IPS-NIHi11 (cell line): Measurements from ENCODE around the gene SLC9A7.

Source experiments
- DNase-seq: peaks from one replicate; pipeline ENCODE4 v3.0.0; 2012; ENCODE audit warnings: mixed read lengths, low spot score

SLC9A7 gene

DNA sequence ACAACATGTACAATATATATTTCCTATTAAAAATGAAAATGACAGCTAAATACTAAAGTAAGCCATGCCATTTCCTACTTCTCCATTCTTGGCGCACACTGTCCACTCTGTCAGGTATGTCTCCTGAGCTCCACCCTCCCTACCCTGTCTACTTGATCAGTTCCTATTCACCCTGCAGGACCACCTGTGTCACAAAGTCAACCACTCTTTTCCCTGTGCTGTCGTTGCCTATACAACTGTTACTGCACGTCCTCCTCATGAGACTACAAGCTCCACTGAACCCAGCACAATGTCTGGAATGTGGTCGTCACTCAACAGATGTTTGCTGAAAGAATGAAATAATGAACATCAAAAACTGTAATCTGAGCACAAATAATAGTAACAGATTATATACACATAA is 54.9 kb downstream of the SLC9A7 start:
- DNase-seq = no peak

DNA sequence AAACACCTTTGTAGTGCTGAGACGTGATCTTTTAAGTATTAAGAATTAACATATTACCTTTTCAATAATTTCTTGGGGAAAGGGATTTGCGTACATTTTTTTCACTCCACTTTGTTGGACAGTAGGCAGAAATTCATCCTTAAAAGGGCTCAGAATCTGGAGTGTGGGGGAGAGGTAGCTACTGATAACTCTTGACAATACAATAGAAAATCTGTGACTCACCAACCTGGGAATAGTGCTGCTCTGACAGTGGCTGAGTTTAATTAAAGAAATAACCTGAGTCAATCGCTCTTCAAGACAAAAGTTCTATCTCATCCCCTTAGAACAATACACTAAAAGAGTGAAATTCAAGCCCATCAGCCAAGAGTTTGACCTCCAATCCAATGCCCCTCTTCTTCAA is 60.2 kb downstream of the SLC9A7 start:
- DNase-seq = no peak

DNA sequence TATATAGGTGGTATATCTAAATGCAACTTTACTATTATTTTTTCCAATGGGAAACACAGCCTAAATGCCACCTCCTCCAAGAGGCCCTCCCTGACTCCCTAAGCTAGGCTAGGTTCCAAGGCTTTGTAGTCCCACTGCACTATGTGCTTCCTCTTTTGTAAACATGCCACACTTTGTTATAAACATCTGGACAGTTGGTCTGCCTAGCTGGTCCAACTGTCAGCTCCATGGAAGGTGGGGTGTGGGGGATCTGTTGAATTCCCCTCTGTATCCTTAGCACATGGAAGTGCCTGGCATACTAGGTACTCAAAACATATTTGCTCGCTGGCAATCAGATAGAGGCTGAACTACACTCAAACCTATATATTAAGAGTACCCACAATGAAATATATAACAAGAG is 63.4 kb downstream of the SLC9A7 start:
- DNase-seq = no peak

DNA sequence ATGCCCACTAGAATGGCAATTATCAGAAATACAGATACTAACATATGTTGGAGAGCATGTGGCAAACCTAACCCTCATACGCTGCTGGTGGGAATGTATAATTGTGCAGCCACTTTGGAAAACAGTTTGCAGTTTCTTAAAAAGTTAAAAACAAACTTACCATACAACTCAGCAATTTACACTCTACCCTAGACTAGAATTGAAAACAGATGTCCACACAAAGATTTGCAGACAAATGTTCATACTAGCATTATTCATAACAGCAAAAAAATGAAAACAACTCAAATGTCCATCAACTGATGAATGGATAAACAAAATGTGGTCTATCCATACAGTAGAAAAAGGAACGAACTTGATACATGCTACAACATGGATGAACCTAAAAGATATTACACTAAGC is 64.4 kb downstream of the SLC9A7 start:
- no peak for DNase-seq

DNA sequence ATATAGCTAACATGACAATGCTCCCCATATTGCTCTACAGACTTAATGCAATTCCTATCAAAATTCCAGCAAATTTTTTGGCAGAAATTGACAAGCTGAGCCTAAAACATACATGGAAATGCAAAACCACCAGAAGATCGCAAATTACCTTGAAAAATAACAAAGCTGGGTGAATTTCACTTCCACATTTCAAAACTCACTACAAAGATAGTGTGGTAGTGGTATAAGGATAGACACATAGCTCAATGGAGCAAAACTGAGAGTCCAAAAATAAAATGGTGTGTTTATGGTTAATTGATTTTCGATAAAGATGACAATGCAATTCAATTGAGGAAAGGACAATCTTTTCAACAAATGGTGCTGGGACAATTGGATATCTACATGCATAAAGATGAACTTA is 65.8 kb downstream of the SLC9A7 start:
- DNase-seq = no peak

DNA sequence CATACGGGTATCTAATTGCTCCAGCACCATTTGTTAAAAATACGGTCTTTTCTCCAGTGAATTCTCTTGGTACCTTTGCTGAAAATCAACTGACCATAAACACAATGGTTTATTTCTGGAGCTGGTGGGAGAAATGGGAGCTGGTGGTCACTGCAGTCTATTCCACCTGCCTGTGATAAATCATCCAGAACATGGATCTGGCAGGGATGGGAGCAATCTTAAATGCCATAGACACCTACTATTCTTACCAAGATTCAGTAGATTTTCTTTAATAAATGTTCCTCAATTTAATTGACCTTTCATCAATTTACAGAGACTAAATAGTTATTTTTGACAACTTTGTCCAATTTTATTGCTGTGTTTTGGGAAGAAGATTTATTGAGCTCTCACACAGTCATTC is 68.1 kb downstream of the SLC9A7 start:
- no peak for DNase-seq

DNA sequence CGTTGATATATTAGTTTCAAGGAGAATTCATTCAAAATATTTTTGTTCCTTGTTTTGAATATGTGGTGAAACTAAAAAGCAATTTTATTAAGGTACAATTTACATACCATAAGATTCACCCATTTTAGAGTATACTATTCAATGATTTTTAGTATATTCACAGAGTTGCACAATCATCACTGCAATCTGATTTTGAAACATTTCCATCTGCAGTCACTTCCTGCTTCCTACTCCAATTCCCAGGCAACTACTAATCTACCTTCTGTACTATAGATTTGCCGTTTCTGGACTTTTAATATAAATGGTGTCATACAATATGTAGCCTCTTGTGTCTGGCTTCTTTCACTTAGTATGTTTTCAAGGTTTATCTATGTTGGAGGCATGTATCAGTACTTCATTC is 71.3 kb downstream of the SLC9A7 start:
- DNase-seq = no peak

DNA sequence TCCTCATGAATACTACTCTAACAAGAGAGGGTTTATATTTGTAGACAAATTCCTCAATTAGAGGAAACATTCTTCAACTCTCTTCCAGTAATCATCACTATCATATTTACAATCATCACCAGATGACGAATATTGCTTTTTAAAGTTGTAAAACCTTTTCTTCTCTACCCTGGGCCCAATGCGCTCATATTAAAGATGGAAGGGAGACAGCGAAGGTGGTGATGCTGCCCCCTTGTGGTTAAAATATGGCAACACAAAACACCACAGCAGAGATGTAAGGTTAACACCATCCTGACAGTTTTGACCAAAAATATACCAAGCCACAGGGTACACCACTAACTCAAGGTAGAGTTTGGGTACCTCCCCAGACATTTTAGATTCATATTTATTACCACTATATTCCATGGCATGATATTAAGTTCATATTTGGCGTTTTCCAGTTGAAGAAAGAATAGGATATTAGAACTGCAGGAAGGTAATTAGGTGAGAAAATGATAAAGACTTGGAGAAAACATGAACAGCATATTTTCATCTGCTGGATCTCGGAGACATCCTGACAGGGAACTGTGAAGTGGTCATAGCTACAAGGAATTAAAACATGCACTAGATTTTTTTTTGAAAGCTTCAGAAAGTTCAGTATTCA is 72.8 kb downstream of the SLC9A7 start:
- peak; percentile 37 for DNase-seq

DNA sequence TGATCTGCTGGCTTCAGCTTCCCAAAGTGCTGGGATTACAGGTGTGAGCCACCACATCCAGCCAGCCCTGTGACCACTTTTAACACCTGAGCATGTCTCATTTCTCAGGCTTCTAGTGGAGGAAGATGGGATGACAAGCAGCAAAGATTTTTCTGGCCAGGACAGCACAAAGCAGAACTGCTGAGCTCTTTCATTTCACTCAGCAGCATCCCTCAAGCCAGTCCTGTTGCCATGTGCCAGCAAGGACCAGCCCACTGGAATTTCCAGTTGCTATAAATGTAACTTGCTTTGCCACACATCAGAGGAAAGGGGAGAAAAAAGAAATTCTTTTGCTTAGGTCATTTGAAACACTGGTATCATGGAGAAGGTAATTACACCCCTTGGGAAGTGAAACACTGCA is 75.9 kb downstream of the SLC9A7 start:
- peak; percentile 6 for DNase-seq

DNA sequence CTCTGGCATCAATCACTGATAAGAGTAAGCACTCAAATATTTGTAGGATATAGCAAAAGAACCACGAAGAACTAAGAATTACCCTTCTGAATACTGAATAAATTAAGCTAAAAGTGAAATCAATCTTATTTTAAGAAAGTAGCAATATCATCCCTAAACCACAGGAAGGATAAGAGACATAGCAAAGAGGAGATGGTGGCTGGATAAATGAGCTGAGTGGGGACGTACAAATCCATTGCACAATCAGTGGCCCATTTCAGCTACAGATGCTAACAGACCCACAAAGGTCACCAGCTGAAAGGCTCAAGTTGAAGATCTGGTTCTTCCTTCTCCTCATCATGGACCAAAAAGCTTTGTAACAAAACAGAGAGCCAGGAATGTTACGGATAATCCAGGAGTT is 77.1 kb downstream of the SLC9A7 start:
- no peak for DNase-seq

DNA sequence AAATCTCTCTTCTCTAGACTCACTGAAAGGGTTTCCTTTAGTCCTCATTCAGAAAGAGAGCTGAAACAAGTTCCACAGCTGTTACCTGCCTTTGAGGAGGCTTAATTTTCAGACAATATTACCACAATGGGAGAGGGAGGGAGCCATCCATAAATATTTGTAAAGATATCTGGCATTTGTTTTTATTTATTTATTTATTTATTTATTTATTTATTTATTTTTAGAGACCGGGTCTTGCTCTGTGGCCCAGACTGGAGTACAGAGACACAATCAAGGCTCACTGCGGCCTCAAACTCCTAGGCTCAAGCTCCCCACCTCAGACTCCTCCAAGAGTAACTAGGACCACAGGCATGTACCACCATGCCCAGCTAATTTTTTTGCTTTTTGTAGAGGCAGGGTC is 80.7 kb downstream of the SLC9A7 start:
- DNase-seq = no peak

DNA sequence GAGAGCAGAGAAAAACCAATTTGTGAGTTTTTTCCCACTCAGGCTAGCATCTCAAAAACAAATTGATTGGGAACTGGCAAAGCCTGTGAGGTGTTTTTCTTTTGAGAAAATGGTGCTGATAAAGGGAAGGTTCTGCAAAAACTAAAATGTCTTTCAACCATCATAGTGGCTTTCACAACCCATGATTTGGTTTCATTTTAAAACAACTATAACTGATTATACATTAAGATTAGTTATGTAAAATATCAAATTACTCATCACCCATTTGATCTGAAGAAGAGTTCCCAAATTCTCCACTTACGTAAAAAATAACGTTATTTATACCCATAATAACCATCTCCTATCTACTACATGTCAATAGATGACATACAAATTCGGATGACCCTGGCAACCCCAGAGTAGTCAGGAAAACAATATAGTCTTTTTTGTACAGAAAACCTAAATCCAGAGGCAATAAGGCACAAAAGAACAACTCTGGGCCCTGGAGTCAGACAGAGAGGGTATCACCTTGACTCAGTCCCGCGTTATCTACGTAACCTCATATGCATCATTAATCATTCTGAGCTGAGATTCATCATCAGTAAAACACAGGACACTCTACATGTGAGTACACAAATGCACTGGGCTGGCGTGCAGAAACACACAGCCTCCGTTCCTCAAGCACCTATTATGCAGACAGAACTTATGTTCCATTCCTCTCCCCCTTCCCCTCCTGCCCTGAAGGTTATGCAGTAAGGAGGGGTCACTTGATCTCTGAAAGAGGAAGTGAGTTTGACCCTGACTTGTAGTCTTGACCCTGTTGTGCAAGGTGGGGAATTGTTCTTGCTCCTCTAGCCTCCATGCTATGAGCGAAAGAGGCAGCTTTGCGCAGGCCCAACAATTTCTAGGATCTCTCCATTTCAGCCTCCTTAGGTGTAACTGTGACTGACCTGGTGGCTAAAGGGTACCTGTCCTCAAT is 82.2 kb downstream of the SLC9A7 start:
- DNase-seq = no peak

DNA sequence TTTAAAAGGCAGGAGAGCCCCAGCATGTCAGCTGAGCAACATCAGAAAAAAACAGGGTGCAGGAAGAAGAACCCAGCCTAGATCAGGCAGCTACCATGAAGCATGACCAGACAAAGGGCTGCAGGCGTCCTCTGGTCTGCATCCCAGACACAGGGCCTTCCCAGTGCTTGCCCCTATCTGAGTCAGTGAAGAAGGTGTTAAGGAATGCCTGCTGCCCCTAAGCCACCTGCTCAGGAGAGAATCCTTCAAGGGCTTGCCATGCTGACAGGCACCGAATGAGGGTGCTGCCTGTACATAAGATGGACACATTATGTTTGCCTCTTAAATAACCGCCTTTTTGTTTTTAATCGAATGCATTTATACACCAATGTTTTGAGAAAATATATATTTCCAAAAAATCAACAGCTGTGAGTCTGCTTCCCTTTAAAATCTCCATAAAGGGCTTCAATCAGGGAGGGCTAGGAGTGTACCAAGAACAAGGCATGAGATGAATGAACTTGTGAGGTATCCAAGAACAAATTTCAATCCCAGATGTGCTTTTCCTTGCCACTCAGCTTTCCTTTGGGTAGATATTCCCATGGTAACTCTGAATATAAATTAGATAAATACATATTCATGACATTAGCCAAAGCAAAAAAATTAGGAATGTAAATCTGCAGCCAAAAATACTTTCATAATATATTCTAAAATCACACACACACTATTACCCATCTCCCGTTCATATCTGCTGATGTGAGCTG is 85.1 kb downstream of the SLC9A7 start:
- no peak for DNase-seq

DNA sequence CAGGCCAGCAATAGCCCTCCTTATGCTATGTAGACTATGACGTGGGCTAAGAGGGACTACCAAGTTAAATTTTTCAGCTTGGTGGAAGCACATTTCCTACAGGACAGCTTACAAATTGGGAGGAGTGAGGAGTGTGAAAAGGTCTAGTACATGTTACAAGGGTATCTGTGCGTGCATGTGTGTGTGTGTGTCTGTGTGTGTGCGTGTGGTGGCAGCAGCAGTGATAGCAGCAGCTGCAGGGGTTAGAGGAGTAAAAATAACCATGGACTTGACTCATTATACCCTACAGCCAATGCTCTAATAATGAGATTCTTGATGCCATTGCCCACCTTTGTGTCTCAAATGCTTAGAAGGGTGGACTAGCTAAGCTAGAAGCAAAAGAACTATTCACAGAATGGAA is 88.6 kb downstream of the SLC9A7 start:
- DNase-seq = no peak

DNA sequence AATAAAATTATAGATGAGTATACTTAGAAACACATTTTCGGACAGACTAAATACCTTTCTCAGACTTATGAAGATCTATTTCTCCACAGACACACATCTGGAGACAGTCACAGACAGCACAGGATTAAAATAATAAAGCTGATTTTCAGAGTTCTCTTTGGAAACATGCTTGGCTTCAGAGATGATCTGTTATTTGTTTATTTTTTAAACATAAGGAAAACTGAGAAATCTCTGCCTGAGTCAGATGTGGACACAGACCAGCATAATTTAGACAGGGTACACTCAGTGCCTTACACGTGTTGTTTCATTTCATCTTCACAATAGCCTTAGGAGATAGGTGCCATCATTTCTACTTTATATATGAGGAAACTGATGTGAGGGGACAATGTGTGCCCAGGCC is 92.1 kb downstream of the SLC9A7 start:
- DNase-seq = no peak

DNA sequence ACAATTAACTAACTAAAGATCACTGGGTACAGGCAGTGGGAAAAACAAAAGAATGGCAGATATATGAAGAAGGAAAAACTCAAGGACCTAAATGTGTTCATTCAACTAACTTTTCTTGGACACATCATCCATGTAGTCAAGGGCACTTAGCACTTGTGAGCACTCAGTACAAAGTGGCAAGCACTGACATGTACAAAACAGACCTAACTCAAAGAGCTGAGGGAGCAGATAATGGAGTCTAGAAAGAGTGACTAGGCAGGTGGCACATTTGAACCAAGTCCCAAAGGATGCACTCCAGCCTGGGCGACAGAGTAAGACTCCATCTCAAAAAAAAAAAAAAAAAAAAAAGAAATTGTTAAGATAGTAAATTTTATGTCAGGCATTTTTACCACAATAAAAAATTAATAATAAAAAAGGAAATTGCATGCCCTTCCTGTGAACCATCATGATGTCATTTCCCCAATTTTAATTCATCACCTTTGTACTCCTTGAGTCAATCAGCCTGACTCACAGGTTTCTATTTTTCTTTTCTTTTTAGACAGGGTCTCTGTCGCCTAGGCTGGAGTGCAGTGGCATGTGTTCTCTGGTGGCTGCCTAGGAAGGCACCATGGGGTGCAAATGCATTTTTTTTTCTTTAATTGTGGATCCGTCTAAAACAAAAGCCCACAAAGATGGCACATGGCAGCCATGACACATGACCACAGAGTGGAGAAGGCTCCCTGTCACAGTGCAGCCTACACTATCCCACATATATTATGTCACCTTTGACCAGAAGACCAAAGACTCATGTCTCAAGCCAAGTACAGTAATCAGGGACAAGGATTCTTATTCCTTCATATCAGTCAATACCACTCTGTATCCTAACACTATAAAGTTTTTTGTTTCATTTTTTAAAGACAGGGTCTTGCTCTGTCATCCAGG is 93.4 kb downstream of the SLC9A7 start:
- no peak for DNase-seq

DNA sequence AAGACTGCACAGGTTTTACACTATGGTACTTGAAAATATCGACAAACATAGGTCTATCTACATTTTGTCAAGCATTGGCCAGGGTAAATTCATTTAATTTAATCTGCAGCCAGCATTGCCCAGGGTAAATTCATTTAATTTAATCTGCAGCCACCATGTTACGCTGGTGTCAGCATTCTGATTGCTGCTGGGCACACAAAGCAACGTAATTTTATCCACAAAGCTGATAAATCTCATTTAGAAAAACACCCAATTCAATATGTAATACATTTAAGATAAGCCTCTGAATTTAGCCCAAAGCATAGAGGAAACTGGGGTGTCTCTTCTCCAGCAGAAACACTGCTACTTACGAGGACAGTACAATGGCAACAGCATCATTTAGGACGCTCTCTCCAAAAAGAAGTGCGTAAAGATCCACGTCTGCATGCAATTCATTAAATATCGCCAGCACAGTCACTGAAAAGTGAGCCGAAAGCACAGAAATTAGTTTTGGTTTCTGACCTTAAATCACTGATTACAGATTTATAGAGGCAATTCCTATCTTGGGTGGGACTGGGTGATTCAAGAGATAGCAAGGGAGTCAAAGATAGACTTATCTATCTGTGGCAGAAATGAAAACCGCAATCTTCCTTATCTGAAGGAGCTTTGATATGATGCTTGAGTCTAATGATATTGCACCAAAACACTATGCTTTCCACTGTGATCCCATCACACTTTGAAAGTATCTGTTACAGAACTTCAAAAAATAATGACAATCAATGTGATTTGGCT is 96.5 kb downstream of the SLC9A7 start:
- DNase-seq = no peak

DNA sequence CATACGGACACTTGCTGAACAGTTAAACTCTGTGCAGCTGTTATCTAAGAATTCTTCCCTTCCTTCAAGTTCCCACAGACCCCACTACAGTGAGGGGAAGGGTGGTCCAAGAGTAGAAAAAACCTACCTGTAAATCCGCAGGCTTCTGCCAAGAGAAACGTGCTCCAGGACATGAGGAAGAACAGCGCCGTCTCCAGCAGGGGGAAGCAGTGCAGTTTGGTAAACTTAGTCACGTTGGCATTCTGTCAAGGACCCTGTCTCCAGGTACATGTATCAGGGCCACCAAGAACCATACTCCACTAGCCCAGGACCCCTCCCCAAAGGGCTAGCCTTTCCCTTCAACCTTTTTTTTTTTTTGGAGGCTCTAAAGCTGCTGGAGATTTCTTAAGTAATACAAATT is 105.4 kb downstream of the SLC9A7 start:
- DNase-seq = no peak

DNA sequence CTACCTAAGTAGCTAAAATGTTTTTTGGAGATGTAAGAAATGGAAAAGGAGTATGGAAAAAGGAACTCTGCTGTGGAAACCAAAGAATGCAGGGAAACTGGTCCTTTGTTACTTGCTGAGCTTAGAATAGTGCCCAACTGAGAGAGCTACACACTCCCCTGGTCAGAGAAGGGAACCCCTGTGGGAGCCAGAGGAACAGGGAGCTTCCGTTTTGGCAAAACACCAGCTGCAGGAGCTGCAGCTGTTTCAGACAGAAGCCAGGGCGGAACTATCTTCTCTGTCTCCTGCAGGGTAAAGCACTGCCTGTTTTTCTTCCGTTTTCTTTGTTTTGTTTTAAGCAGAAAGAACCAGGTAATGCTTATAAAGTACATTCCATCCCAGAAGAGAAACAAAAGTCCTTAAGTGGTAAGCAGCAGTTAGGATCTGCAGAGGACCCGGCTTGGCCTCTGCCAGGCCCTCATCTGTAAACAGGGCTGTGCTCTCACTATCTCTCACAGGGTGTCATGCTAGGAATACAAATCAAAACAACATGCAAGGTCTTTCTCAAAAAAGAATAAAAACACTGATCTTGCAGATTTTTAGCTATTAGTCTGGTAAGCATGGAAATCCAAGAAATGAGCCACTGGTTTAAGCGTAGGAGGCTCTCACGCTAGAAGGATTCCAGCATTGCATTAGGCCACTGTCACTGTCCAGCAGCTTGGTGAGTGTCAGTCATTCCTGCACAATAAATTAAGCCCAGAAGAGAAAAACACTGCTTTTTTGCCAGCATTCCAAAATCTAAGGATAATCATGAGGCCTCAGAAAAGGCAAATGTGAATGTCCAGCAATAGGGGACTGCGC is 109.3 kb downstream of the SLC9A7 start:
- DNase-seq = peak; percentile 50

DNA sequence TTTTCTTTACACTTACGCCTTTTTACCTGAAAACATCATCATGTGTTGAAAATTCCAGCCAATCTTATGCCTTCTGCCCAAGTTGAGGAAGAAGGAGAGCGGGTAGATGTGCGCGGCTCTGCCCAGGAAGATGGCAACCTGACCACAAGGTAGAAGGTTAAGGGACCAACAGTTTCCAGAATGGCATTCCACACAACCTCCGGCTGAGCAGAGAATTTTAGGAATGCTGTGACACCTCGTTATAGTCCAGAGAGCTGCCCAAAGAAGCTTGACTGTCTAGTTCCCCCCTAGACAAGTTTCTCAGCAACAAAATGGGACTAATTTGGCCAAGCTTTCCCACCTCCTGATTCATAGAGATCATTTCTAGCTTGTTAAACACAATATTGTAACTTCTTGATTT is 110.3 kb downstream of the SLC9A7 start:
- peak; percentile 9 for DNase-seq
